NOMO-1 treated with dmso at 0.1 percent for 144 hours (cell line): ENCODE results near the gene MAGEH1.

ENCODE experiments used
- DNase-seq: peaks from one replicate; lab custom pipeline; 2025; ENCODE audit not compliant: unreplicated experiment; lab: John Stamatoyannopoulos, UW

MAGEH1 gene

DNA sequence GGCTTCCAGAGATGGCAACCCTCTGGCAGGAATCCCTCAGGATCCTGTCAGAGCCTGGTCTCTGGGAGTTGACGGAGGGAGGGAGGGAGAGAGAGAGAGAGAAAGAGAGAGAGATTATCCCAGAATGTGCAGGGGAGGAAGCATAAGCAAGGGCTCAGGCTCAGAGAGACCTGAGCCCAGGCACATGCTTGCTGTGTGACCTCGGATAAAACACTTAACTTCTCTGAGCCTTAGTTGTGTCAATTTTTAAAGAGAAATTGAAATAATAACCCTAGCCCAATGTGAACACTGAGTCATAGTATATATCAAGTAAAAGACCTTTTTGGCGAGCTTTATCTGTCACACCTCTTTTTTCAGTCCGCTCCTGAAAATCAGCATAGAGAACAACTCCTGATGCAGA, 38.2 kb downstream of the MAGEH1 start:
- DNase-seq: no peak

DNA sequence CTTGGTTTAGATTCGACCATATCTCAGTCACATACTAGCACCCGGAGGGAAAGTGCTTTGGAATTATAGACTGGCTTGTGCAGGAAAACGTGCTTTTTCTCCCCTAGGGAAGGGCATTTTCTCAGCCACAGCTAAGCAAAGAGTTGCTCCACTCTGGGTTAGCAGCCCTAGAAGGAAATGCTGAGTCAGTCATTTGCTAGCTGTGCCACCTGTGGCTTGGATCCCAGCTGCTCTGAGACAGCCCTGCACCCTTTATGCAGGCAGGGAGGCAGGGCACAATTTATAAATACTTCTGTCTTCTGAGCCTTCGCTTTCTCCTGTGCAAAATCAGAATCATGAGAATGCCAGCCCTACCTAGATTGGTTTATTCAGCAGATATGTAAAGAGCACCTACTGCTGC, 39.0 kb downstream of the MAGEH1 start:
- no peak for DNase-seq
